ENCODE data around the gene SLC25A20.

- TF ChIP-seq POLR2AphosphoS5 (IDR thresholded peaks at IDR 0.05; ENCODE audit: borderline replicate concordance, low read depth, low read length) = peak; percentile 93
- no peak for TF ChIP-seq EZH2 (IDR thresholded peaks at IDR 0.05)
- no peak for TF ChIP-seq FOXP2 (optimal IDR thresholded peaks at IDR 0.05; ENCODE audit: control extremely low read depth, extremely low read length, insufficient read depth)
Measured at GRCh38 chr3:48918388-48919214, 19.9 kb upstream of the SLC25A20 start, which contains the start of gene ARIH2.

Measured in SK-N-MC (cell line).